ENCODE results near the gene C1orf52.

GRCh38 chr1:85245891-85246290 lies 13.6 kb downstream of the C1orf52 start:
- TF ChIP-seq CTCF (IDR thresholded peaks at IDR 0.05), result no peak
- no peak for TF ChIP-seq POLR2A (IDR thresholded peaks at IDR 0.05)

All from ovary (tissue), 3 donors.